GM19328 (cell line): ENCODE data around the gene PARP1.
"Not testable (repeated sequence)": the region's sequence is repeated elsewhere in the genome, so short reads cannot be mapped to it uniquely, and the experiment has no call there.

ENCODE experiments used
- ATAC-seq: cut with Tn5 transposase; IDR thresholded peaks from one replicate; pipeline ENCODE4 v1.9.1; 2021; ENCODE audit warnings: mild to moderate bottlenecking, moderate library complexity; ENCODE audit not compliant: unreplicated experiment

The PARP1 gene

GRCh38 chr1:226429858-226430715, 22.2 kb upstream of the PARP1 start:
- no peak for ATAC-seq

- ATAC-seq, result no peak
Measured at GRCh38 chr1:226428791-226429461, 21.0 kb upstream of the PARP1 start.

- ATAC-seq, result no peak
Measured at GRCh38 chr1:226428348-226428747, 20.5 kb upstream of the PARP1 start.

- ATAC-seq, result no peak
Measured at GRCh38 chr1:226427131-226427530, 19.2 kb upstream of the PARP1 start.

- ATAC-seq, result not testable (repeated sequence)
Measured at GRCh38 chr1:226426395-226426794, 18.5 kb upstream of the PARP1 start.

- no peak for ATAC-seq
Measured at GRCh38 chr1:226425431-226426031, 17.6 kb upstream of the PARP1 start.

GRCh38 chr1:226425004-226425378, 17.1 kb upstream of the PARP1 start:
- no peak for ATAC-seq

- no peak for ATAC-seq
Measured at GRCh38 chr1:226424221-226425003, 16.5 kb upstream of the PARP1 start.

GRCh38 chr1:226422478-226422877, 14.6 kb upstream of the PARP1 start:
- ATAC-seq, result no peak

GRCh38 chr1:226420897-226421296, 13.0 kb upstream of the PARP1 start:
- ATAC-seq, result no peak

GRCh38 chr1:226420328-226420727, 12.4 kb upstream of the PARP1 start:
- ATAC-seq, result no peak

GRCh38 chr1:226419284-226420029, 11.6 kb upstream of the PARP1 start:
- ATAC-seq, result no peak

- ATAC-seq, result no peak
Measured at GRCh38 chr1:226417830-226418546, 10.1 kb upstream of the PARP1 start.

- ATAC-seq, result no peak
Measured at GRCh38 chr1:226417350-226417749, 9.5 kb upstream of the PARP1 start.

- ATAC-seq, result no peak
Measured at GRCh38 chr1:226414098-226414698, 6.3 kb upstream of the PARP1 start.

GRCh38 chr1:226411619-226412018, 3.7 kb upstream of the PARP1 start:
- no peak for ATAC-seq

GRCh38 chr1:226410958-226411357, 3.1 kb upstream of the PARP1 start:
- no peak for ATAC-seq

- ATAC-seq, result no peak
Measured at GRCh38 chr1:226409392-226409791, 1.5 kb upstream of the PARP1 start.
